Measurements from ENCODE around the gene PAQR4. TPM values are rescaled to one million over a fixed set of nuclear protein-coding genes. Genes with fewer than 3 reads are reported as not detected.

The PAQR4 gene
- total and polyA plus RNA-seq, 2 of the 13 experiments (the other 11 are each of a cell fraction or from before 2014, with no cell fraction given): 15.9 to 24.8 TPM

DNA sequence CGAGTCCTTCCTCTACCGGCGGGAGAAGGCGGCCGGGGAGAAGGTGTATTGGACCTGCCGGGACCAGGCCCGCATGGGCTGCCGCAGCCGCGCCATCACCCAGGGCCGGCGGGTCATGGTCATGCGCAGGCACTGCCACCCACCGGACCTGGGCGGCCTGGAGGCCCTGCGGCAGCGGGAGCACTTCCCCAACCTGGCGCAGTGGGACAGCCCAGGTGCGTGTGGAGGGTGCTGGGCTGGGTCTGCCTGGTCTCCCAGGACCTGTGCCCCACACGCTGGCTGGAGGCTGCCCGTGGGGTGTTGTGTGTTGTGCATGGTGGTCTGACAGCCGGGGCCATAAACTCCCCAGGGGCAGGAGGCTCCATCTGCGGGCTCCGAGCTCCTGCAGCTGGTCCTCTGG is 32.0 kb upstream of the PAQR4 start (continued):
- TF ChIP-seq SRSF1 (optimal IDR thresholded peaks at IDR 0.05; ENCODE audit: low read depth, low read length) (no peak), CEBPB (IDR thresholded peaks at IDR 0.05; ENCODE audit: borderline replicate concordance, low read depth, low read length) (no peak), PCBP1 (IDR thresholded peaks at IDR 0.05; ENCODE audit: borderline replicate concordance, low read depth, low read length) (no peak), TCF12 (IDR thresholded peaks at IDR 0.05) (no peak), TCF12 (CRISPR knock-in tag; IDR thresholded peaks at IDR 0.05) (no peak)
- TF ChIP-seq, protein P1, sequence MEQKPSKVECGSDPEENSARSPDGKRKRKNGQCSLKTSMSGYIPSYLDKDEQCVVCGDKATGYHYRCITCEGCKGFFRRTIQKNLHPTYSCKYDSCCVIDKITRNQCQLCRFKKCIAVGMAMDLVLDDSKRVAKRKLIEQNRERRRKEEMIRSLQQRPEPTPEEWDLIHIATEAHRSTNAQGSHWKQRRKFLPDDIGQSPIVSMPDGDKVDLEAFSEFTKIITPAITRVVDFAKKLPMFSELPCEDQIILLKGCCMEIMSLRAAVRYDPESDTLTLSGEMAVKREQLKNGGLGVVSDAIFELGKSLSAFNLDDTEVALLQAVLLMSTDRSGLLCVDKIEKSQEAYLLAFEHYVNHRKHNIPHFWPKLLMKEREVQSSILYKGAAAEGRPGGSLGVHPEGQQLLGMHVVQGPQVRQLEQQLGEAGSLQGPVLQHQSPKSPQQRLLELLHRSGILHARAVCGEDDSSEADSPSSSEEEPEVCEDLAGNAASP (CRISPR knock-in tag; IDR thresholded peaks at IDR 0.05; ENCODE audit: borderline replicate concordance): no peak
- TF ChIP-seq, protein P2, sequence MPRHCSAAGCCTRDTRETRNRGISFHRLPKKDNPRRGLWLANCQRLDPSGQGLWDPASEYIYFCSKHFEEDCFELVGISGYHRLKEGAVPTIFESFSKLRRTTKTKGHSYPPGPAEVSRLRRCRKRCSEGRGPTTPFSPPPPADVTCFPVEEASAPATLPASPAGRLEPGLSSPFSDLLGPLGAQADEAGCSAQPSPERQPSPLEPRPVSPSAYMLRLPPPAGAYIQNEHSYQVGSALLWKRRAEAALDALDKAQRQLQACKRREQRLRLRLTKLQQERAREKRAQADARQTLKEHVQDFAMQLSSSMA (CRISPR knock-in tag; IDR thresholded peaks at IDR 0.05): no peak

DNA sequence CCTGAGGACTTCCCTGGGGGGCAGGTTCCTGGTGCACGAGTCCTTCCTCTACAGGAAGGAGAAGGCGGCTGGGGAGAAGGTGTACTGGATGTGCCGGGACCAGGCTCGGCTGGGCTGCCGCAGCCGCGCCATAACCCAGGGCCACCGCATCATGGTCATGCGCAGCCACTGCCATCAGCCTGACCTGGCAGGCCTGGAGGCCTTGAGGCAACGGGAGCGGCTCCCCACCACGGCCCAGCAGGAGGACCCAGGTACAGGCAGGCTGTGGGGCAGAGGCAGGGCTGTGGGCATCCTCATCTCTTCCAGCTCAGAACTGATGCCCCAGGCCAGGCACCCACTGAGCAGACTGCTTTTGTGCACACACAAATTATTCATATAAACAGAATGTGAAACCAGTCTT is 30.9 kb upstream of the PAQR4 start:
- CTCF ChIA-PET (ENCODE audit: low intra/inter-chr PET ratio, low total read pairs): no interaction called here
- BruUV-seq (replicated peaks): no TSS peak

More for the DNA sequence above, 30.9 kb upstream of the PAQR4 start:
- H3K27me3 ChIP-seq (ENCODE audit: control insufficient read depth in 1 of 2, insufficient read depth in 2 of 2, low read length in 2 of 2): no peaks in the 10 kb centered on the region
- H3K36me3 ChIP-seq (replicated peaks in 1 of 2; ENCODE audit: control insufficient read depth in 1 of 2, insufficient read depth in 2 of 2, low read length in 2 of 2): peaks cover 7 to 35% of the 10 kb centered on the region in 2 experiments; a peak in 4 of 5 replicates
- no peak overlapping the region for H2AFZ ChIP-seq (ENCODE audit: low read length)
- in situ Hi-C loops (cut with HindIII; ENCODE audit: extremely low pct_ligation_motif_present, low pct_unique_long_range_greater_than_20kb) (no loop called here), intact Hi-C loops (cut with micrococcal nuclease; ENCODE audit: unreplicated experiment) (no loop called here)
- no peak overlapping the region for H3K4me3 ChIP-seq (replicated peaks in 1 of 3; ENCODE audit: insufficient read depth in 1 of 3, low read depth in 2 of 3, low read length in 3 of 3)
- POLR2A ChIA-PET: no interaction called here
- no CpG with 5 or more reads among the region's 12 CpGs for WGBS (ENCODE audit: low lambda C conversion rate)
- no peaks in the 10 kb centered on the region for H4K20me1 ChIP-seq (ENCODE audit: insufficient read depth, low read length)
- H3K4me1 ChIP-seq (ENCODE audit: insufficient read depth, low read length): no peaks in the 10 kb centered on the region
- ATAC-seq (no peak), DNase-seq (ENCODE audit: low spot score) (no peak), FAIRE-seq (no peak)
- TF ChIP-seq, protein P3, sequence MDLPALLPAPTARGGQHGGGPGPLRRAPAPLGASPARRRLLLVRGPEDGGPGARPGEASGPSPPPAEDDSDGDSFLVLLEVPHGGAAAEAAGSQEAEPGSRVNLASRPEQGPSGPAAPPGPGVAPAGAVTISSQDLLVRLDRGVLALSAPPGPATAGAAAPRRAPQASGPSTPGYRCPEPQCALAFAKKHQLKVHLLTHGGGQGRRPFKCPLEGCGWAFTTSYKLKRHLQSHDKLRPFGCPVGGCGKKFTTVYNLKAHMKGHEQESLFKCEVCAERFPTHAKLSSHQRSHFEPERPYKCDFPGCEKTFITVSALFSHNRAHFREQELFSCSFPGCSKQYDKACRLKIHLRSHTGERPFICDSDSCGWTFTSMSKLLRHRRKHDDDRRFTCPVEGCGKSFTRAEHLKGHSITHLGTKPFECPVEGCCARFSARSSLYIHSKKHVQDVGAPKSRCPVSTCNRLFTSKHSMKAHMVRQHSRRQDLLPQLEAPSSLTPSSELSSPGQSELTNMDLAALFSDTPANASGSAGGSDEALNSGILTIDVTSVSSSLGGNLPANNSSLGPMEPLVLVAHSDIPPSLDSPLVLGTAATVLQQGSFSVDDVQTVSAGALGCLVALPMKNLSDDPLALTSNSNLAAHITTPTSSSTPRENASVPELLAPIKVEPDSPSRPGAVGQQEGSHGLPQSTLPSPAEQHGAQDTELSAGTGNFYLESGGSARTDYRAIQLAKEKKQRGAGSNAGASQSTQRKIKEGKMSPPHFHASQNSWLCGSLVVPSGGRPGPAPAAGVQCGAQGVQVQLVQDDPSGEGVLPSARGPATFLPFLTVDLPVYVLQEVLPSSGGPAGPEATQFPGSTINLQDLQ (CRISPR knock-in tag; IDR thresholded peaks at IDR 0.05): no peak
- TF ChIP-seq BRD4 (CRISPR knock-in tag; IDR thresholded peaks at IDR 0.05): no peak
- TF ChIP-seq, protein P4, sequence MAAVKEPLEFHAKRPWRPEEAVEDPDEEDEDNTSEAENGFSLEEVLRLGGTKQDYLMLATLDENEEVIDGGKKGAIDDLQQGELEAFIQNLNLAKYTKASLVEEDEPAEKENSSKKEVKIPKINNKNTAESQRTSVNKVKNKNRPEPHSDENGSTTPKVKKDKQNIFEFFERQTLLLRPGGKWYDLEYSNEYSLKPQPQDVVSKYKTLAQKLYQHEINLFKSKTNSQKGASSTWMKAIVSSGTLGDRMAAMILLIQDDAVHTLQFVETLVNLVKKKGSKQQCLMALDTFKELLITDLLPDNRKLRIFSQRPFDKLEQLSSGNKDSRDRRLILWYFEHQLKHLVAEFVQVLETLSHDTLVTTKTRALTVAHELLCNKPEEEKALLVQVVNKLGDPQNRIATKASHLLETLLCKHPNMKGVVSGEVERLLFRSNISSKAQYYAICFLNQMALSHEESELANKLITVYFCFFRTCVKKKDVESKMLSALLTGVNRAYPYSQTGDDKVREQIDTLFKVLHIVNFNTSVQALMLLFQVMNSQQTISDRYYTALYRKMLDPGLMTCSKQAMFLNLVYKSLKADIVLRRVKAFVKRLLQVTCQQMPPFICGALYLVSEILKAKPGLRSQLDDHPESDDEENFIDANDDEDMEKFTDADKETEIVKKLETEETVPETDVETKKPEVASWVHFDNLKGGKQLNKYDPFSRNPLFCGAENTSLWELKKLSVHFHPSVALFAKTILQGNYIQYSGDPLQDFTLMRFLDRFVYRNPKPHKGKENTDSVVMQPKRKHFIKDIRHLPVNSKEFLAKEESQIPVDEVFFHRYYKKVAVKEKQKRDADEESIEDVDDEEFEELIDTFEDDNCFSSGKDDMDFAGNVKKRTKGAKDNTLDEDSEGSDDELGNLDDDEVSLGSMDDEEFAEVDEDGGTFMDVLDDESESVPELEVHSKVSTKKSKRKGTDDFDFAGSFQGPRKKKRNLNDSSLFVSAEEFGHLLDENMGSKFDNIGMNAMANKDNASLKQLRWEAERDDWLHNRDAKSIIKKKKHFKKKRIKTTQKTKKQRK (IDR thresholded peaks at IDR 0.05; ENCODE audit: low read length): no peak
- H3K9ac ChIP-seq (ENCODE audit: insufficient read depth, low read depth, low read length): no peak overlapping the region
- no peak overlapping the region for H3K27ac ChIP-seq (ENCODE audit: extremely low read length, insufficient read depth, low read length)
- H3K9me3 ChIP-seq (ENCODE audit: low read length): no peaks in the 10 kb centered on the region
- no peak overlapping the region for H3K4me2 ChIP-seq (ENCODE audit: low read depth, low read length)
- no peaks in the 10 kb centered on the region for H3K79me2 ChIP-seq (ENCODE audit: insufficient read depth, low read length)
